NAMALWA (cell line): ENCODE measurements around the gene PCSK5.
"Not testable (repeated sequence)": the region's sequence is repeated elsewhere in the genome, so short reads cannot be mapped to it uniquely, and the experiment has no call there.

Experiments used
- DNase-seq: peaks from one replicate; pipeline ENCODE4 v3.0.0-alpha.2; 2015; ENCODE audit warnings: low spot score

The PCSK5 gene

GRCh38 chr9:75890472-75891276 is at the start of gene PCSK5:
TSS of gene PCSK5 (plus strand) at chr9:75890673. CDS start at chr9:75891182, 509 bp downstream.
- DNase-seq = no peak

DNA sequence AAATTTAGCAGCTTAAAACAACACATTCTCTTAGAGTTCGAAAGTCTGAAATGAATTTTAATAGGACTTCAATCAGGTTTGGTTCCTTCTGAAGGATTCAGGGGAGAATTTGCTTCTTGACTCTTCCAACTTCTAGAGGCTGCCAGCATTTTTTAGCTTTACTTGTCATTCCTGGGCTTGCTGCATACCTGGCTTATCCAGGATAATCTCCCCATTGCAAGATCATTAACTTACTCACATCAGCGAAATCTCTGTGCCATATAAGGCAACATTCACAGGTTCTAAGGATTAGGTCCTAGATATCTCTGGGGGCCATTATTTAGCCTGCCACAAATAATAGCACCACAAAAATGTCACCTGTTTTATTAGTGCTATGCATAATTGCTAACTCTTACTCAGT is 46.2 kb upstream of the PCSK5 start:
- DNase-seq = no peak

GRCh38 chr9:75845806-75846205 is 44.7 kb upstream of the PCSK5 start:
- DNase-seq = no peak

DNA sequence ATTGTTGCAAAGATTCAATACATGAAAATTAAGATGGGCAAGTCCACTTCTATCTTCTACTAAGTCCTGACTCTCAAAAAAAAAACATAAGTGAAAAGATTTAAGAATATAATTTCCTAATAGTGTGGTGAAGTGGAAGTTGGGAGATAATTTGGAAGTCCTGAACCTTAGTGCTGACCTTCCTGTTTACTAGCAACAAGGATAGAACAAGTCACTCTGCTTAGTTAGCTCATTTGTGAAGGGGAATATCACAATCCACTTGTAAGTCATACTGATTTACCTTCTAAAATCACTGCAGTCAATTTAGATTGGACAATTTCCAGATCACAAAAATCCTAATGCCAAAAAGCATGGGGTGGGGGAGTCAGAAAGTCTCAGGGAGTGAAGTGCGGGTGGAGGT is 43.4 kb upstream of the PCSK5 start:
- no peak for DNase-seq

GRCh38 chr9:75850459-75851200 is 39.8 kb upstream of the PCSK5 start:
- no peak for DNase-seq

- DNase-seq = no peak
Measured at GRCh38 chr9:75851917-75852316, 38.6 kb upstream of the PCSK5 start.

GRCh38 chr9:75852746-75853145 is 37.7 kb upstream of the PCSK5 start:
- DNase-seq = no peak

DNA sequence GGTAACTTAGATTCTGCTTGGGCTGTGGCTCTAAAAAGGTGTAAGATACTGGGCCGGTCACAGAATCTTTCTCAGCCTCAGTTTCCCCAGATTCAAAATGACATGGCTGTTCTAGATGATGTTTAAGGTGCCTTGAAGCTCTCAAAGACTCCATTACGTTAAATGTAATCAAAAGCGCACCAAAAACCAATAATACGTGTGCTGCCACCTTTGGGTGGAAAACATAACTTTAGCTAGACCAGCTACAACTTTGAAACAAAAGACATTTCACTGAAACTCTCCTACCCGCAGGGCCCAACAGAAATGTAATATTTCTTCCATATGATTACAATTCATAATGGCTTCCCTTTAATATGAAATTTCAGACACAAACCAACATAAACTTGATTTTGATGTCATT is 35.0 kb upstream of the PCSK5 start:
- peak; percentile 35 for DNase-seq

DNA sequence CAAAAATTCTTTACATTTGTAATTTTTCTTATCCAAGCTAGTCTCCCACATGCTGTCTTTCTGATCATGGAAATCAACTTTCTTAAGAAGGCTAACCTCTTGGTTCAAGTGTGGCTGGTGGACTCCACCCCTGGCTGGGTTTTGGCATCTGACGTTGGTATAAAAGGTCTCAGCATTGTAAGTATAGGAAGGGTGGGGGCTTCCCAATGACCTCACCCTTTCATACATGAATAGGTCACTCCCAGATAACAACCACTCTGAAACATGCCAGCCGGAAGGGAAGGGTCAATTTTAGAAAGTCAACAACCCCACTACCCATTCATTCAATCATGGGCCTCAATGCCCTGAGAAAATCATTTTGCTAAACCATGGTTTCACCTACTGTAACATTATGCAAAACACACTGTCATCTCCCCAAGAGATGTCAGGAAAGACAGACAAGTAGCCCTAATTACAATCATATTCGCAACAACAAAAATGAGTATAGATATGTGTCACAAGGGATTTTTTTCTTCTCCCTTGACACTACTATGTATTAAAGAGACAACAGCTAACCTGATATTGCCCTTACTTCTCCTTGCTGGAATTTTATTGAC is 31.9 kb upstream of the PCSK5 start:
- no peak for DNase-seq

- DNase-seq = no peak
Measured at GRCh38 chr9:75864266-75864665, 26.2 kb upstream of the PCSK5 start.

GRCh38 chr9:75866273-75866871 is 24.1 kb upstream of the PCSK5 start:
- DNase-seq = peak; percentile 68

- not testable (repeated sequence) for DNase-seq
Measured at GRCh38 chr9:75868526-75868925, 21.9 kb upstream of the PCSK5 start.

- DNase-seq = no peak
Measured at GRCh38 chr9:75869236-75869635, 21.2 kb upstream of the PCSK5 start.

DNA sequence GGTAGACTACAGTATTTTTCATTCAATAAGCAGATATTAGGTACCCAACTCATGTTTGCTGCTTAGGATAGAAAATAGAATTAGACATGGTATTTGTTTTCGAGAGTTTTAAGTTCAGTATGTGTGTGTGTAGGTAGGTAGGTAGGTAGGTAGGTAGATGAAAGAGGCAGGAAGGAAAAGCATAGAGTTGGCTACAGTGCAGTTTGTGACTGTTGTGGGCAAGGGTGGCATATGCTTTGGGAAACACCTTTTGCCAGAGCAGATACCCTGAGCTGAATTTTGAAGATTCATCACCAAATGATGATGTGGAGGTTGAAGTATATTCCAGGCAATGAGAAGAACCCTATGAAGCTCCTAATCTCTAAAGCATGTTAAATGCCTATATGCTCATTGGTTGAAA is 20.0 kb upstream of the PCSK5 start:
- DNase-seq = no peak

GRCh38 chr9:75871624-75872023 is 18.8 kb upstream of the PCSK5 start:
- DNase-seq = no peak

GRCh38 chr9:75873712-75874111 is 16.8 kb upstream of the PCSK5 start:
- no peak for DNase-seq

- no peak for DNase-seq
Measured at GRCh38 chr9:75876999-75877640, 13.4 kb upstream of the PCSK5 start.

DNA sequence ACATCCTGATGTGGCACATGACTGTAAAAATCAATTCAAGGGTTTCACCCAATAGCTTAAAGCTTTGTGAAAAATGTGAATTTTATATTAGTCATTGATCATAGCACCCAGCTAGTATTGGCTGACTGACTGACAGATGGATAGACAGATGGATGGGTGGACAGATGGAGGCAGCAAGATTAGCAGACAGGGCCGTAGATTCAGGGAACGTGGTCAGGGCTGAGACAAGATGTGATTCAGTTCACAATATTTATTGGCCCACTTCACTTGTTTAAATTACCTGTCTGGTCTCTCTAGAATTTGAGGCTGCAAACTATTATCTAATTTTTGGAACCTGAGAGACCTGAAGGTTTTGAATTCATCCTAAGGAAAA is 12.0 kb upstream of the PCSK5 start:
- DNase-seq = no peak

- no peak for DNase-seq
Measured at GRCh38 chr9:75880618-75881017, 9.9 kb upstream of the PCSK5 start.

DNA sequence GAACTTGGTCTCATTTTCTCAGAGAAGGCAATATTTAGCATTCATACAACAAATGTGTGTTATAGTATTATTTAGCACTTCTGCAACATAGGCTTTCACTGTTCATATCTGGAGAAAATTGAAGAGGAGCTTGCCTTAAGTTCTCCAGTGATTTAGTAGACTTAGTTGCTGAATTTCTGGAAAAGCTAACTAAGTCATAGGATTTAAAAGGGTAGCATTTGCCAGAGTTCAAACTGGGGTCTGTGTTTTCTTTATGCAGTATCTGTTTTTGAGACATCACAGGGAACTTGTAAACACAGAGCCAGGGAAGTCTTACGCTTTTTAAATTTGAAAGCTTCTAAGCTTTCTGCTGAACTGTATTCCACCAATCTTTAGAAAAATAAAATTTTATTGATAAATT is 8.7 kb upstream of the PCSK5 start:
- DNase-seq = no peak

GRCh38 chr9:75885652-75886051 is 4.8 kb upstream of the PCSK5 start:
- no peak for DNase-seq

DNA sequence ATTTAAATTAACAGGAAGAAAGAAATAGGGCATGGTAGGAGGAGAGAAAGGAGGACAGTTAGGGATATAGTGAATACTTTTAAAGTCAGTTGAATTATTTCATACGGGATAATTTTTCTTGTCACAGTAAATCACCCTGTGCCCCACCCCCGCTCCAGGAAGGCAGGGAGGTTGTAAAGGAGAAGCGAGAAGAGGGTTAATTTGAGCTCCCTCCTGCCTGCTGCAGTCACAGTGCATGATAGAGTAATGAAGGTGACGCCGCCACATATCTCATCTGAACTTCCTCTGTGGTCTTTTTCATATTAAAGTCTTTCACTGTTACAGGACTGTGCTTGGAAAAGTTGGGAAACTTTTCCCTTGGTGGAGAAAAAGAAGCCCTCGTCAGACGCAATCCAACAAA is 896 bp upstream of the PCSK5 start:
- DNase-seq = no peak
